CD4-positive, CD25-positive, alpha-beta regulatory T cell (primary cell): ENCODE results near the gene CLPSL2. TPM values are rescaled to one million over a fixed set of nuclear protein-coding genes. Genes with fewer than 3 reads are reported as not detected.

Source experiments
- ATAC-seq, 2 donors: fragments of 150-1000 bp; cut with Tn5 transposase; one replicate each; pipeline ENCODE4 v1.10.0; 2021; ENCODE audit warnings: low read depth in 2 of 2, moderate number of reproducible peaks in 2 of 2, moderate library complexity in 1 of 2
- DNase-seq, 3 donors: peaks; one replicate each; pipeline versions ENCODE4 v3.0.0 to v3.0.0-alpha.2; 2012 to 2022; ENCODE audit warnings: mixed read lengths in 1 of 3
- H3K27ac ChIP-seq: one replicate; pipeline ENCODE4 v1.7.0; 2013; ENCODE audit warnings: mild to moderate bottlenecking, low read length; ENCODE audit not compliant: insufficient read depth, poor library complexity, severe bottlenecking
- H3K27me3 ChIP-seq: one replicate; pipeline ENCODE4 v1.7.0; 2013; ENCODE audit warnings: low read length; ENCODE audit not compliant: control insufficient read depth, insufficient read depth
- H3K36me3 ChIP-seq: one replicate; pipeline ENCODE4 v1.7.0; 2013; ENCODE audit warnings: mild to moderate bottlenecking, low read length, moderate library complexity; ENCODE audit not compliant: control insufficient read depth, insufficient read depth
- H3K4me1 ChIP-seq: 2 replicates; pipeline ENCODE4 v1.7.0; 2013; ENCODE audit warnings: mild to moderate bottlenecking, low read length; ENCODE audit not compliant: insufficient read depth, control insufficient read depth, poor library complexity, severe bottlenecking
- H3K4me3 ChIP-seq: one replicate; pipeline ENCODE4 v1.7.0; 2013; ENCODE audit warnings: low read depth, mild to moderate bottlenecking, low read length, moderate library complexity
- H3K9me3 ChIP-seq, 2 experiments: 1 replicate in 1 of 2; 2 replicates in 1 of 2; pipeline ENCODE4 v1.7.0; 2013; ENCODE audit warnings: low read length in 2 of 2, mild to moderate bottlenecking in 1 of 2, moderate library complexity in 1 of 2; ENCODE audit not compliant: control insufficient read depth in 2 of 2
- H3K27ac Mint-ChIP-seq, 3 donors: one replicate each; pipeline ENCODE4 v1.8.0; 2020 to 2022; ENCODE audit warnings: mild to moderate bottlenecking in 3 of 3, mixed read lengths in 3 of 3, moderate library complexity in 2 of 3
- H3K27me3 Mint-ChIP-seq: one replicate; pipeline ENCODE4 v1.8.0; 2022; ENCODE audit warnings: mild to moderate bottlenecking, mixed read lengths
- H3K36me3 Mint-ChIP-seq: one replicate; pipeline ENCODE4 v1.8.0; 2020; ENCODE audit warnings: mixed read lengths
- H3K4me1 Mint-ChIP-seq, 4 donors: one replicate each; pipeline ENCODE4 v1.8.0; 2020 to 2022; ENCODE audit warnings: mixed read lengths in 4 of 4, mild to moderate bottlenecking in 1 of 4
- H3K4me3 Mint-ChIP-seq, 4 donors: one replicate each; pipeline ENCODE4 v1.8.0; 2020 to 2022; ENCODE audit warnings: mild to moderate bottlenecking in 4 of 4, mixed read lengths in 4 of 4, moderate library complexity in 3 of 4
- H3K9me3 Mint-ChIP-seq, 7 donors: one replicate each; pipeline ENCODE4 v1.8.0; 2020 to 2022; ENCODE audit warnings: mixed read lengths in 7 of 7, mild to moderate bottlenecking in 3 of 7, moderate library complexity in 2 of 7
- polyA plus RNA-seq, 4 donors: library from polyadenylated mRNA; unstranded; fragments of 300-500 nt; fragmentation: Illumina TruSeq; gene quantifications; one replicate each; pipeline ENCODE4 v1.2.3, GENCODE V29; 2021
- total RNA-seq: library from RNA; stranded (reverse); gene quantifications from one replicate; pipeline ENCODE4 v1.2.3, GENCODE V29; 2022

CLPSL2 gene
- total and polyA plus RNA-seq, 5 donors from 2014 or later = not detected

GRCh38 chr6:35769211-35769610, 7.2 kb upstream of the CLPSL2 start:
- peaks cover 19% of the 10 kb centered on the region for H3K27me3 Mint-ChIP-seq

GRCh38 chr6:35771343-35771627, 5.1 kb upstream of the CLPSL2 start:
- Mint-ChIP-seq H3K36me3 (no peaks in the 10 kb centered on the region), H3K4me3 (no peak overlapping the region), H3K4me1 (peaks cover 0 to 3% (median 0%) of the 10 kb centered on the region in 4 donors), H3K9me3 (peaks cover 0 to 2% (median 0%) of the 10 kb centered on the region in 7 donors), H3K27me3 (peaks cover 29% of the 10 kb centered on the region), H3K27ac (no peak overlapping the region)
- H3K36me3 ChIP-seq = no peaks in the 10 kb centered on the region
- peaks cover 2% of the 10 kb centered on the region for H3K4me1 ChIP-seq
- peaks cover 1% of the 10 kb centered on the region for H3K27me3 ChIP-seq
- ATAC-seq (no peak), DNase-seq (no peak)
- H3K27ac ChIP-seq = no peak overlapping the region
- no peaks in the 10 kb centered on the region for H3K9me3 ChIP-seq
- no peak overlapping the region for H3K4me3 ChIP-seq

More at GRCh38 chr6:35769211-35769610, 7.2 kb upstream of the CLPSL2 start:
- H3K9me3 ChIP-seq = no peaks in the 10 kb centered on the region
- H3K36me3 ChIP-seq = no peaks in the 10 kb centered on the region
- Mint-ChIP-seq H3K27ac (no peak overlapping the region), H3K9me3 (peaks cover 0 to 2% (median 0%) of the 10 kb centered on the region in 7 donors), H3K4me1 (peaks cover 0 to 3% (median under 1%) of the 10 kb centered on the region in 4 donors), H3K4me3 (no peak overlapping the region), H3K36me3 (no peaks in the 10 kb centered on the region)
- peaks cover 1% of the 10 kb centered on the region for H3K27me3 ChIP-seq
- no peak overlapping the region for H3K27ac ChIP-seq
- ATAC-seq = no peak
- DNase-seq = no peak
- H3K4me1 ChIP-seq = no peaks in the 10 kb centered on the region
- no peak overlapping the region for H3K4me3 ChIP-seq

GRCh38 chr6:35774116-35774794, 2.1 kb upstream of the CLPSL2 start:
- Mint-ChIP-seq H3K27me3 (peaks cover 35% of the 10 kb centered on the region), H3K4me1 (peaks cover 0 to 9% (median 0%) of the 10 kb centered on the region in 4 donors), H3K9me3 (peaks cover 0 to 2% (median 1%) of the 10 kb centered on the region in 7 donors), H3K36me3 (peaks cover 4% of the 10 kb centered on the region), H3K27ac (no peak overlapping the region), H3K4me3 (no peak overlapping the region)
- DNase-seq (no peak), ATAC-seq (no peak)
- Histone ChIP-seq H3K36me3 (no peaks in the 10 kb centered on the region), H3K27me3 (peaks cover 1% of the 10 kb centered on the region), H3K4me1 (peaks cover 8% of the 10 kb centered on the region), H3K9me3 (no peaks in the 10 kb centered on the region), H3K4me3 (no peak overlapping the region), H3K27ac (no peak overlapping the region)

- Histone ChIP-seq H3K4me1 (peaks cover 8% of the 10 kb centered on the region), H3K9me3 (no peaks in the 10 kb centered on the region), H3K27me3 (no peaks in the 10 kb centered on the region), H3K36me3 (no peaks in the 10 kb centered on the region), H3K4me3 (no peak overlapping the region), H3K27ac (no peak overlapping the region)
- H3K27me3 Mint-ChIP-seq = peaks cover 35% of the 10 kb centered on the region
- no peak for ATAC-seq
- H3K4me3 Mint-ChIP-seq = no peak overlapping the region
- H3K9me3 Mint-ChIP-seq = peaks cover 0 to 2% (median 1%) of the 10 kb centered on the region in 7 donors
- H3K36me3 Mint-ChIP-seq = peaks cover 4% of the 10 kb centered on the region
- H3K27ac Mint-ChIP-seq = no peak overlapping the region
- peaks cover 0 to 9% (median 0%) of the 10 kb centered on the region in 4 donors for H3K4me1 Mint-ChIP-seq
- DNase-seq = no peak
Measured at GRCh38 chr6:35775031-35775430, 1.4 kb upstream of the CLPSL2 start.

- Mint-ChIP-seq H3K27me3 (peaks cover 28% of the 10 kb centered on the region), H3K4me1 (peaks cover 0 to 9% (median 0%) of the 10 kb centered on the region in 4 donors), H3K27ac (no peak overlapping the region), H3K36me3 (peaks cover 4% of the 10 kb centered on the region), H3K9me3 (peaks cover 0 to 2% (median 0%) of the 10 kb centered on the region in 7 donors), H3K4me3 (peak overlapping the region in 2 of 4 donors; percentile 66 to 71)
- H3K4me3 ChIP-seq = no peak overlapping the region
- no peaks in the 10 kb centered on the region for H3K36me3 ChIP-seq
- H3K4me1 ChIP-seq = peaks cover 8% of the 10 kb centered on the region
- no peaks in the 10 kb centered on the region for H3K27me3 ChIP-seq
- H3K27ac ChIP-seq = no peak overlapping the region
- no peak for ATAC-seq
- DNase-seq = no peak
- H3K9me3 ChIP-seq = no peaks in the 10 kb centered on the region
Measured at GRCh38 chr6:35777356-35778102, 1.1 kb downstream of the CLPSL2 start.

GRCh38 chr6:35778437-35778836, 2.0 kb downstream of the CLPSL2 start:
- H3K4me3 Mint-ChIP-seq = no peak overlapping the region
- ATAC-seq = no peak
- H3K9me3 Mint-ChIP-seq = peaks cover 0 to 2% (median 0%) of the 10 kb centered on the region in 7 donors

GRCh38 chr6:35780719-35781118, 4.3 kb downstream of the CLPSL2 start, which contains the start of gene CLPSL1:
TSS of gene CLPSL1 (plus strand) at chr6:35781019. CDS start at chr6:35781111, 92 bp downstream.
- Histone ChIP-seq H3K4me3 (no peak within 1 kb of the TSS), H3K27me3 (no peaks in the 10 kb centered on the region), H3K9me3 (no peaks in the 10 kb centered on the region), H3K27ac (no peak within 1 kb of the TSS), H3K4me1 (peaks cover 8% of the 10 kb centered on the region), H3K36me3 (no peaks in the 10 kb centered on the region)
- Mint-ChIP-seq H3K27ac (no peak within 1 kb of the TSS), H3K36me3 (peaks cover 4% of the 10 kb centered on the region), H3K4me1 (peaks cover 0 to 6% (median 0%) of the 10 kb centered on the region in 4 donors), H3K27me3 (peaks cover 28% of the 10 kb centered on the region), H3K4me3 (no peak within 1 kb of the TSS), H3K9me3 (peaks cover 0 to 2% (median 0%) of the 10 kb centered on the region in 7 donors)
- DNase-seq = no peak
- no peak for ATAC-seq

More at GRCh38 chr6:35778437-35778836, 2.0 kb downstream of the CLPSL2 start:
- Histone ChIP-seq H3K27ac (no peak overlapping the region), H3K4me3 (no peak overlapping the region), H3K27me3 (no peaks in the 10 kb centered on the region), H3K36me3 (no peaks in the 10 kb centered on the region), H3K4me1 (peaks cover 8% of the 10 kb centered on the region), H3K9me3 (no peaks in the 10 kb centered on the region)
- DNase-seq = no peak
- peaks cover 4% of the 10 kb centered on the region for H3K36me3 Mint-ChIP-seq
- H3K27ac Mint-ChIP-seq = no peak overlapping the region
- peaks cover 32% of the 10 kb centered on the region for H3K27me3 Mint-ChIP-seq
- H3K4me1 Mint-ChIP-seq = peaks cover 0 to 9% (median 0%) of the 10 kb centered on the region in 4 donors
